Measurements from ENCODE around the gene LMO7.

- TF ChIP-seq, protein P1, sequence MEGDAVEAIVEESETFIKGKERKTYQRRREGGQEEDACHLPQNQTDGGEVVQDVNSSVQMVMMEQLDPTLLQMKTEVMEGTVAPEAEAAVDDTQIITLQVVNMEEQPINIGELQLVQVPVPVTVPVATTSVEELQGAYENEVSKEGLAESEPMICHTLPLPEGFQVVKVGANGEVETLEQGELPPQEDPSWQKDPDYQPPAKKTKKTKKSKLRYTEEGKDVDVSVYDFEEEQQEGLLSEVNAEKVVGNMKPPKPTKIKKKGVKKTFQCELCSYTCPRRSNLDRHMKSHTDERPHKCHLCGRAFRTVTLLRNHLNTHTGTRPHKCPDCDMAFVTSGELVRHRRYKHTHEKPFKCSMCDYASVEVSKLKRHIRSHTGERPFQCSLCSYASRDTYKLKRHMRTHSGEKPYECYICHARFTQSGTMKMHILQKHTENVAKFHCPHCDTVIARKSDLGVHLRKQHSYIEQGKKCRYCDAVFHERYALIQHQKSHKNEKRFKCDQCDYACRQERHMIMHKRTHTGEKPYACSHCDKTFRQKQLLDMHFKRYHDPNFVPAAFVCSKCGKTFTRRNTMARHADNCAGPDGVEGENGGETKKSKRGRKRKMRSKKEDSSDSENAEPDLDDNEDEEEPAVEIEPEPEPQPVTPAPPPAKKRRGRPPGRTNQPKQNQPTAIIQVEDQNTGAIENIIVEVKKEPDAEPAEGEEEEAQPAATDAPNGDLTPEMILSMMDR (IDR thresholded peaks at IDR 0.05), result no peak
- TF ChIP-seq POLR2A (IDR thresholded peaks at IDR 0.05) (no peak), POLR2AphosphoS5 (IDR thresholded peaks at IDR 0.05) (no peak)
Measured at GRCh38 chr13:75855847-75856246, 219.7 kb downstream of the LMO7 start.

All from breast epithelium (tissue), 3 donors.